Transverse colon (tissue), 4 donors: ENCODE data around the gene GSDME. TPM values are rescaled to one million over a fixed set of nuclear protein-coding genes. Genes with fewer than 3 reads are reported as not detected.

Source experiments
- DNase-seq: peaks from one replicate; pipeline ENCODE4 v3.0.0-alpha.2; 2019
- H3K27ac ChIP-seq, 4 donors: fragments of 200-600 bp; sonication (generic); 2 replicates each; pipeline ENCODE4 v1.5.1; 2016 to 2018; ENCODE audit warnings: inconsistent platforms in 4 of 4
- H3K27me3 ChIP-seq: fragments of 200-600 bp; sonication (generic); 2 replicates; pipeline ENCODE4 v1.5.1; 2017; ENCODE audit warnings: inconsistent platforms
- H3K36me3 ChIP-seq, 4 donors: fragments of 200-600 bp; sonication (generic); 2 replicates each; pipeline ENCODE4 v1.5.1; 2017 to 2019; ENCODE audit warnings: inconsistent platforms in 4 of 4
- H3K4me1 ChIP-seq, 4 donors: fragments of 200-600 bp; sonication (generic); 2 replicates each; pipeline ENCODE4 v1.5.1; 2017 to 2020; ENCODE audit warnings: inconsistent platforms in 4 of 4
- H3K4me3 ChIP-seq, 4 donors: fragments of 200-600 bp; sonication (generic); 1 replicate in 1 of 4; 2 replicates in 3 of 4; pipeline versions ENCODE4 v1.5.1 to v1.6.1; 2017 to 2019; ENCODE audit warnings: inconsistent platforms in 4 of 4
- H3K9me3 ChIP-seq, 2 donors: fragments of 200-600 bp; sonication (generic); 2 replicates each; pipeline ENCODE4 v1.5.1; 2017 to 2019; ENCODE audit warnings: inconsistent platforms in 2 of 2
- CTCF ChIP-seq, 5 experiments: fragments of 200-600 bp in 3 of 5; fragments of 450-650 bp in 2 of 5; sonication (generic) in 3 of 5; IDR thresholded peaks; 1 replicate in 2 of 5; 2 replicates in 3 of 5; pipeline ENCODE4 v1.5.1; 2016 to 2017; ENCODE audit warnings: antibody characterized with exemption in 5 of 5, inconsistent platforms in 3 of 5, mild to moderate bottlenecking in 2 of 5, moderate library complexity in 1 of 5
- EP300 ChIP-seq: sonication (generic); formaldehyde crosslinking; IDR thresholded peaks from one replicate; pipeline ENCODE4 v1.6.1; 2017; ENCODE audit warnings: antibody characterized with exemption, low read depth
- POLR2A ChIP-seq: fragments of 450-650 bp; IDR thresholded peaks from one replicate; pipeline ENCODE4 v1.6.1; 2016; ENCODE audit warnings: antibody characterized with exemption, mild to moderate bottlenecking, moderate library complexity
- POLR2AphosphoS5 ChIP-seq, 3 donors: sonication (generic); formaldehyde crosslinking; IDR thresholded peaks; one replicate each; pipeline ENCODE4 v1.6.1; 2016; ENCODE audit warnings: antibody characterized with exemption in 3 of 3
- WGBS, 2 donors: methylation state at CpG; one replicate each; pipeline ENCODE4 v1.1.5; 2018; ENCODE audit warnings: low coverage in 1 of 2; 5-methylcytosine and 5-hydroxymethylcytosine counted together
- in situ Hi-C, 4 donors: fragments of 200-750 bp; cut with MboI; loops; one replicate each; pipeline versions ENCODE4 v1.15.0 to v1.15.1; 2017; ENCODE audit warnings: low sequenced_read_pairs in 3 of 4, low pct_ligation_motif_present in 1 of 4, low pct_unique_long_range_greater_than_20kb in 1 of 4
- intact Hi-C: fragments of 100-400 bp; cut with DNase I; formaldehyde crosslinking; loops from one replicate; pipeline ENCODE4 v1.15.1; 2023; ENCODE audit warnings: low total_unique reads
- total RNA-seq, 4 donors: library from RNA; depleted of rRNA; stranded (reverse); fragments of >200 nt; gene quantifications; one replicate each; pipeline ENCODE4 v1.1.0, GENCODE V29; 2016

GSDME gene
- total RNA-seq, 4 donors from 2014 or later = 2.2 to 5.2 TPM; not detected in 2

GRCh38 chr7:24777806-24778205, 20.5 kb upstream of the GSDME start:
- H3K36me3 ChIP-seq = no peaks in the 10 kb centered on the region
- no peak for DNase-seq
- in situ Hi-C loops (no loop called here), intact Hi-C loops (no loop called here)
- H3K4me3 ChIP-seq = no peak overlapping the region
- H3K27me3 ChIP-seq = no peaks in the 10 kb centered on the region
- WGBS, 2 donors = 68 to 82% methylated on average over 3 of the region's 3 CpGs
- H3K27ac ChIP-seq = no peak overlapping the region
- H3K4me1 ChIP-seq = no peaks in the 10 kb centered on the region
- H3K9me3 ChIP-seq = no peaks in the 10 kb centered on the region
- TF ChIP-seq POLR2AphosphoS5 (IDR thresholded peaks at IDR 0.05) = no peak
- TF ChIP-seq POLR2A = no peak
- TF ChIP-seq EP300 = no peak
- no peak for TF ChIP-seq CTCF (IDR thresholded peaks at IDR 0.05)

GRCh38 chr7:24773646-24774045, 16.4 kb upstream of the GSDME start:
- Histone ChIP-seq H3K27ac (no peak overlapping the region), H3K27me3 (no peaks in the 10 kb centered on the region), H3K9me3 (no peaks in the 10 kb centered on the region), H3K4me1 (no peaks in the 10 kb centered on the region), H3K4me3 (no peak overlapping the region), H3K36me3 (no peaks in the 10 kb centered on the region)
- in situ Hi-C loops = no loop called here
- intact Hi-C loops = no loop called here
- no peak for DNase-seq
- TF ChIP-seq POLR2AphosphoS5 (IDR thresholded peaks at IDR 0.05) (no peak), CTCF (IDR thresholded peaks at IDR 0.05) (no peak), EP300 (no peak), POLR2A (no peak)

GRCh38 chr7:24769851-24770250, 12.6 kb upstream of the GSDME start:
- peaks cover 8% of the 10 kb centered on the region for H3K27me3 ChIP-seq
- no peaks in the 10 kb centered on the region for H3K9me3 ChIP-seq
- in situ Hi-C loops (no loop called here), intact Hi-C loops (no loop called here)
- no peak for TF ChIP-seq POLR2AphosphoS5 (IDR thresholded peaks at IDR 0.05)
- TF ChIP-seq EP300 = no peak
- no peak for TF ChIP-seq CTCF (IDR thresholded peaks at IDR 0.05)
- TF ChIP-seq POLR2A = no peak
- no peak for DNase-seq
- no peak overlapping the region for H3K4me3 ChIP-seq
- H3K36me3 ChIP-seq = no peaks in the 10 kb centered on the region
- H3K27ac ChIP-seq = no peak overlapping the region
- 71% methylated on average over 2 of the region's 2 CpGs; no CpG with 5 or more reads in 1 of the 2 donors for WGBS, 2 donors
- no peaks in the 10 kb centered on the region for H3K4me1 ChIP-seq

GRCh38 chr7:24769014-24769830, 12.0 kb upstream of the GSDME start:
- Histone ChIP-seq H3K27me3 (peaks cover 10% of the 10 kb centered on the region), H3K27ac (no peak overlapping the region), H3K36me3 (no peaks in the 10 kb centered on the region), H3K4me1 (no peaks in the 10 kb centered on the region), H3K9me3 (no peaks in the 10 kb centered on the region), H3K4me3 (no peak overlapping the region)
- intact Hi-C loops (no loop called here), in situ Hi-C loops (no loop called here)
- DNase-seq = no peak
- 52 to 73% methylated on average over 5 to 9 of the region's 9 CpGs for WGBS, 2 donors
- TF ChIP-seq POLR2AphosphoS5 (IDR thresholded peaks at IDR 0.05) = no peak
- no peak for TF ChIP-seq EP300
- TF ChIP-seq POLR2A = no peak
- TF ChIP-seq CTCF (IDR thresholded peaks at IDR 0.05) = no peak
